CD4-positive, alpha-beta T cell treated with Interleukin-17A for 1 hour (primary cell): ENCODE results near the gene CRABP2.

ENCODE experiments used
- DNase-seq: peaks from one replicate; pipeline ENCODE4 v3.0.0-alpha.2; 2020

Gene CRABP2

GRCh38 chr1:156708218-156708661 is 2.9 kb upstream of the CRABP2 start:
- DNase-seq, result no peak

DNA sequence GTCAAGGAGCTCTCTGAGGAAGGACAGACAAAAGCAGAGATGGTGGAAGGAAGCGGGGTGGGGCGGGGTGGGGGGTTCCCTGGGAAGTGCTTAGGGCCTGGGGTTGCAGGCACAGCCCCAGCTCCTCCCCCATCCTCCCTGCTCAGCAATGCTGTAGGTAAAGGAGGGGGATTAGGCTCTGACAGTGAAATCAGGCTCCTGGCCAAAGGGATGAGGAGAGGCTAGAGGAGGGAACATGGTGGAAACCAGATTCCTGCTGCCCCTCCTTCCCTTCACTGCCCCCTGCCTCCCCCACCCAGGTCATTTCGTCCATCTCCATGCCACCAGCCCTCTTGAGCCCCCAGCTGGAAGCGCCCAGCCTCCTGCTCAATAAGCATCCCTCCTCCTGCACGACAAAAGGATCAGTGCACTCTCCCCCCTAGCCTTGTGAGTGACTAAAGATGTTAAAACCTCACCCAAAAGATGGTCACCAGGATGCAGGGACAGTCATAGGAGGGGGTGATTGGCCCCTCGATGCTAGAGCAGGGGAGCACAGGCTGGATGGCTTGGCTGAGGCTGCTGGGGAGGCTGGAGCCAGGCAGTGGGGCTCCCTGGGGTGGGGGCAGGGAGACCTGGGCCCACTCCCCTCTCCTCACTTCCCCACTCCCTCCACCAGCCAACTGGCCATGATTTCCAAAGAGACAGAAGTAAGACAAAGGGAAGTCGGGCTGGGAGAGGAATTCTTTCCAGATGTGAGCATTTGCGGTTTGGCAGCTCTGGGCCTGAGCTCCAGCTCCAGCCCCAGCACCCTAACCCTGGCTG is 2.2 kb upstream of the CRABP2 start:
- DNase-seq, result no peak

GRCh38 chr1:156706657-156707416 is 1.5 kb upstream of the CRABP2 start:
- peak; percentile 41 for DNase-seq

DNA sequence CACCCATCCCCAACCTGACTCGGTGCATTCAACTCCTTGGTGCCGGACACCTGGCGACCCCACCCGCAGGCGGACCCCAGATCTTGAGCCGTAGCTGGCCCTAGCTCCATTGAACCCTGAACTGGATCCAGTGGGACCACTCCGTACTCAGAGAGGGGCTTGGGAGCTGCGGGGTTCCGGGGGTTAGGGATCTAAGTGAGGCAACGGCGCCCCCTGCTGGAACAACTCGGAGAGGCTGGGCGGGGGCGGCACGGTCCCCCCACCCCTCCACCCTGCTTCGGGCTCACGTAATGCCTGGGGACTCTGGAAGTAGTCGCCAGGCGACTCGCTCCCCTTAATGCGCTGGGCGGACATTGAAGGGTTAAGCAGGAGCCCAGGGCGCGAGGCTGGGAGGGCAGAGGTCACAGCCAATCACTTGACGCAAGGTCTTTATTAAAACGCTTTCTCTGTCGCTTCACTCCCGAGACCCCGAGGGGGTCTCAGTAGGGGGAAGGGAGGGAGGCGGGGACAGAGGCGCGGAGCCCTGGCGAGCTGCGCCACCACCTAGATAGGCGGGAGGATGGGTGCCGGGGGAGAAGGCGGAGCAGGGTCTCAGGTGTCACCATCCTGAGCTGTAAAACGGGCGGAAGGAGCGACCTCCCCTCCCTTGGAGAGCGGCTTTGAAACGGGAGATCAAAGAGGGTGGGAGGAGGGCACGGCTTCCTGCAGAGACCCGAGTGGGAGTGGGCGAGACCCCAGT is 704 bp upstream of the CRABP2 start:
- peak; percentile 72 for DNase-seq

DNA sequence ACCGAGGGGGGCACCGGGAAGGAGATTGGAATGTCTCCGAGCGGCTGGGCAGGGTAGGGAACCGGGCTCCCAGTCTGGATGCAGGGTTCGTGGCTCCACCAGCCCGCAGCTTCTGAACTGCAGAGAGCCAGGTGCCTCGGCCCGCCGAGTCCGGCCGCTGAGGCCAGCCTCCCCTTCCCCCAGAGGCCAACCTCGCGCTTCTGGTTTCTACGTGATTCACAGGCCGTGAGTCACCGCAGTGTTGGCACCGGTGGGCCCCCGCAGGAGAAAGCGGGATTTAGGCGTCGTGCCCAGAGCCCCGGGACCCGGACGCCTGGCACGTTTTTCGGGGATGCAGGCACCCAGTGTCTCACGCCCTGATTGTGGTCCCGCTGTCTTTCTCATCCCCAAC is 458 bp downstream of the CRABP2 start:
- DNase-seq, result no peak

GRCh38 chr1:156704166-156704711 is 1.1 kb downstream of the CRABP2 start:
- no peak for DNase-seq

GRCh38 chr1:156703741-156704140 is 1.6 kb downstream of the CRABP2 start:
- DNase-seq, result no peak

GRCh38 chr1:156703336-156703735 is 2.0 kb downstream of the CRABP2 start:
- no peak for DNase-seq

DNA sequence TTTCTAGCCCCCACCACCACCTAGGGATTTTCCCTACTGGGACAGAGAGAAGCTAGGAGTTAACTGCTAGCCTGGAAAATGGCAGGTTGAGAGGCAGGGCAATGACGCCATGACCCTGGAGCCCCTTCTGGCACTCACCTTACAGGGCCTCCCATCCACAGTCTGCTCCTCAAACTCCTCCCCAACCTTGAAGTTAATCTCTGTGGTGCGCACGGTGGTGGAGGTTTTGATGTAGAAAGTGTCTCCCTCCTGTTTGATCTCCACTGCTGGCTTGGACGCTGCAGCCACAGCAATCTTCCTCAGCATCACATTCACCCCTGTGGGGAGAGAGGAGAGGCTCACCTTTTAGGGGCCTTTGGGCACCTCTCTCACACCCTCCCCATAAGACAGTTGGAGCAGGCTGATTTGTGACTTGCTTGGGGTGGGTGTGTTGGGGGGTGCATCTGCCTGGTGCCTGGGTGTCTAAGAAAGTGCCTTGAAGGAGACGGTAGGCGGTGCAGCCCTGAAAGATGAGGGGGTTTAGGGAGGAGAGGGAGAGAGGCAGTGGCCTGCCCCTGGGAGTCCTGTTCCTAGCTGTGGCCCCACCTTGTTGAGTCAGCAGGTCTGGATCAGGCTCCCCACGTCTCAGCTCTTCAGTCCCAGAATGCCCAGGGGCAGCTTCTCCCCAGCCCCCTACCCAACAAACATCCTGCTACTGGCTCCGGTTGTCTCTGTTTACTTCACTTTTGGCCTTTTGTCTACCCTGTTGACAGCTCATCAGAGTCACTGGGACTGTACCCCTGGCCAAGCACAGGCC is 4.4 kb downstream of the CRABP2 start:
- no peak for DNase-seq

DNA sequence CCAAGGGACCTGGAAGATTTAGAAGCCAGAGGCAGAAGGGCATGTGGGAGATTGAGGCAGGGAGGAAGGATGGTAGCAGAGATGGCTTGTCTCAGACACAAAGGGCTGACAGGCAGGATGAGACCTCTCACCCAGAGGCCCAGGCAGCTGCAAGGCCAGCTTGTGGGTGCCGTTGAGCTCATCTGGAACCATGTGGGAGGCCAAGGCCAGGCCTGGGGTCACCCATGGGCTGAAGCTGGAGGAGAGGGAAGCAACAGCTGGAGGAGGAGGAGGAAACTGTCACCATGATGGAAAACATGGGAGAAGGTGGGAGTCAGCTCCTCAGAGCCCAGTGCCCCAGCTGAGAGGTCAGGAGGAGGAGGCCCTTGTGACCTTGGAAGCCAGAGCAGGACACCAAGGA is 6.4 kb downstream of the CRABP2 start:
- DNase-seq, result no peak

- DNase-seq, result no peak
Measured at GRCh38 chr1:156697481-156697880, 7.9 kb downstream of the CRABP2 start.

DNA sequence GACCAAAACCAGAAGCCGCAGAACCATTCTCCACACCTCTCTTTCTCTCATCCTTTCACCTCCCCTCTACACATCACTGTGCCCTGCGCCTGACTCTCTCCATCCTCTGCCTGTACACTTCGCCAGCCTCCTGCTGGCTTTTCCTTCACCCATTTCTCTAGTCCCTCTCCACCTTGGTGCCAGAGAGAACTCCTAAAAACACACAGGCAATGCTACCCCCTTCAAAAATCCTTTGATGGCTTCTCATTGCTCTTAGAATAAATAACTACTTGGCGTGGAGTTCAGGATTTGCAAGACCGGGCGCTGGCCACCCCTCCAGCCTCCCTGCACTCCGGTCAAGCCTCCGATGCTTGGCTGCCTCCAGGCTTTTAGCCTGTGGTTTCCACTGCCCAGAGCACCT is 8.6 kb downstream of the CRABP2 start:
- DNase-seq, result no peak

- DNase-seq, result no peak
Measured at GRCh38 chr1:156694690-156694962, 10.8 kb downstream of the CRABP2 start.

DNA sequence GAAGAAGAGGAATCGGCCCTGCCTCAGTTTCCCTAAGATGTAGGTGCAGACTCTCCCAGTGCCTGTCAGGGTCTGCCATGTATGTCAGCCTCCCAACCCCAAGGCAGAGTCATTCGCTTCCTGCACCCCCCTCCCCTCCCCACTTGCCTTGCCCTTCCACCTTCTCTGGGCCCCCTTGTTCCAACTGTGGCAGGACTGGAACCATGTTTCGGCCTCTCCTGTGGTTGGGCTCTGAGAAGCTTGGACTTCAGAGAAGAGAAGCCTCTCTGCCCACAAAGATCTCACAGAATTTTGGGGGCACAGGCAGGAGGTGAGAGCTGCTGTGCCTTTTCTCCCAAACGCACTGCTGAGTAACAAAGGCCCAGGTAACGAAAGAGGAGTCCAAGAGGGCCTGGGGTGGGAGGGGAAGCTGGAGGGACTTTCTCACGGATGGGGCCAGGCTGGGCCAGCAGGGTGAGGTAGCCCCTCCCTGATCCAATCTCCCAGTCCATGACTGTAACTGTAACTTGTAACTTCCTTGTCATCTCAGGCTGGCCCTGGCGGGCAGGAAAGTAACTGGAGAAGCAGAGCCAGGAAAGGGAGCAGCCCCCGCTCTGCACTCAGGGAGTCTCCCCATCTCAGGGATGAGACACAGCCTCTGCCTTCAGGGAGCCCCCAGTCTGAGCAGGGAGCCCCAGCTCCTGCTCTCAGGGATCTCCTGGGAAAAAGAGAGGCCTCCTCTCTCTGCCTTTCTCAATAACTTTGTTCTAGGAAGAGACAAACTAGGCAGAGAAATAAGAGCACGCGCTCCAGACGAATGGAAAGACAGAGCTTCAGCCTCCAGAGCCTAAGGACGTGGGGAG is 11.3 kb downstream of the CRABP2 start:
- DNase-seq, result no peak

DNA sequence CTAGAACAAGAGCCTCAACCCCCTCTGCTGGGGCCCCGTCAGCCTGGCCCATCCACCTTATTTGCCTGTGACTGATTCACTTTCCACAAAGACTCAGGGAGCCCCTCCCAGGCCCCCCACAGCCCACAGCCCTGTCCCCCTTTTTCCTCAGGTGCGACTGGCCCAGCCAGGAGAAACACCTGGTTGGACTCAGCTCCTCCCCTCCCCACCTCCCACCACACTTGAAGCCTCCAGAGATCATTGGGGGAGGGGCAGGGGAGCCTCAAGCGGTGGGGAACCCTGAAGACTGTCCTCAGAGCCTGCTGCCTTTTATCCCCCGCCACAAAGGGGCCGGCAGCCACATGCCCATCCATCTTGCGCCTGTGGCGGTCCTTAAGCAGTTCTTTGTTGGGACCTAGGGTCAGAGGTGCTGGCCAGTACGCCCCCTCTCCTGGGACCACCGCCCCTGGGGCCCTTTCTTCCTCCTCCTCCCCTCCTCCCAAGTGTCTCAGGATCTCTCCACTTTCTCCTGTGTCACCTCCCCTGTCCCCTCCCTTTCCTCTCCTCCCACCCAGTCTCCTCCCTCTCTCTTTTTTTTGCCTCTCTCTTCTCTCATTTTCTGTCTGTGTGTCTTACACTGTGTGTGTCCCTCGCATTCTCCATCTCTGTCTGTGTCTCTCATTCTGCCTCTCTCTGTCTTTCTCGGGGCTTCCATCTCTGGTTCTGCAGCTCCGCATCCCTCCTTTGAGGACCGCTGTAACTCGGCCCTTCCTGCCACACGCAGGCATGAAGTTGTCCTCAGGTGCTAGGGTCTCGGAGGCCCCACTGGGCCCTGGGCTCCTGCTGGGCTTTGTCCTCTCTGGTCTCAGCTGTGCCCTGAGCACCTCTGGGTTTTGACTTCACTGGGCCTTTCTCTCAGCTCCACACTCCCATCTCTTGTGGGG is 12.2 kb downstream of the CRABP2 start:
- peak; percentile 30 for DNase-seq

DNA sequence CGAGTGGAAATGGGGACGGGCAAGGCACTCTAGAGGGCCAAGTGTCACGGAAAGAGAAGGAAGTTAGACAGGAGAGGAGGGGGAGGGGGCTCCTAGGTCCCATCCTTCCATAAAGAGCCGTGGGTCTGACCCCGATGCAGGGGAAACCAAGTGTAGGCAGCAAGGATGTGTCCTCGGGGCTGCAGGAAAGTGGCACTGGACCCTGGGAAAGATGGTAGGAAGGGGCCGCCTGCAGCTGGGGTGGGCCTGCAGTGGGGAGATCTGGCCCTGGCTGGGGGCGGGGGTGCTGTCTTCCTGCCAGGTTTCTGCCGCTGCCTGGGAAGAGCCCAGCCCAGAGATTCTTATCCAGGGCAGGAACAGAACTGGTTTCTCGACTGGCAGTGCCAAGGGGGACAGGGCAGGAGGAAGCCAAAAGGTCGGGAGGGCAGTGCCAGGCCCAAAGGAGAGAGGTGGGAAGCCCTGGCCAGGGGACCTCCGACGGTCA is 12.9 kb downstream of the CRABP2 start:
- no peak for DNase-seq

GRCh38 chr1:156691665-156692440 is 13.5 kb downstream of the CRABP2 start:
- no peak for DNase-seq

DNA sequence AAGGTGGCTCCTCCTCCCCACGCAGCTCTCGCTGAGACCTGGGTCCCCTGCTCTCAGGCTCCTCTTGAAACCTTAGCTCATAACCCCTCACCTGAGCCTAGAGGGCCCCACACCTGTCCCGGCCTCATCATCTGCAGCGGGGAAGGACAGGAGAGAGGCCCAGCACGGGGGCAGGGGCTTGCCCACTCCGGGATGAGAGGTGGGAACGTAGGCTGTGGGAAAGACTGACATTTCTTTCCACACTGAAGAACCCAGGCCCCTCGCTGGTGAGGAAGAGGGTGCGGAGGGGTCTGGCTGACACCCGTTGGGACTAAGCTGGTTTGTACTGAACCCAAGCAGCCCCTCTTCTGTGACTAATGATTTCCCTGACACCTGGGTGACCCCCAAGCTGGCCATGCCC is 14.2 kb downstream of the CRABP2 start:
- DNase-seq, result no peak

GRCh38 chr1:156690675-156691036 is 14.7 kb downstream of the CRABP2 start:
- DNase-seq, result no peak
